ENCODE measurements around the gene DYSF. TPM values are rescaled to one million over a fixed set of nuclear protein-coding genes. Genes with fewer than 3 reads are reported as not detected.

DYSF gene
- total and polyA plus RNA-seq, 2 donors (not counting 3 experiments of a cell fraction or from before 2014, with no cell fraction given), result 50.9 to 152 TPM

- Histone ChIP-seq H3K9me1 (replicated peaks; ENCODE audit: control insufficient read depth, extremely low read depth, insufficient read depth, low read length) (no peaks in the 10 kb centered on the region), H3K27ac (ENCODE audit: insufficient read depth, low read depth, low read length) (no peak overlapping the region), H3K79me2 (ENCODE audit: control insufficient read depth, insufficient read depth, low read length) (no peaks in the 10 kb centered on the region), H3K9ac (replicated peaks; ENCODE audit: extremely low read depth, insufficient read depth, low read length) (no peak overlapping the region), H3K4me2 (ENCODE audit: insufficient read depth, low read length) (no peak overlapping the region), H3K27me3 (ENCODE audit: control insufficient read depth in 2 of 2, insufficient read depth in 2 of 2, low read length in 2 of 2) (no peaks in the 10 kb centered on the region), H4K20me1 (replicated peaks; ENCODE audit: control insufficient read depth, extremely low read depth, insufficient read depth, low read length) (no peaks in the 10 kb centered on the region), H3K36me3 (ENCODE audit: control insufficient read depth in 2 of 2, extremely low read depth in 1 of 2, insufficient read depth in 2 of 2, low read length in 2 of 2) (peaks cover 8 to 64% of the 10 kb centered on the region in 2 experiments), H3K9me3 (replicated peaks; ENCODE audit: control insufficient read depth, insufficient read depth, low read length) (no peaks in the 10 kb centered on the region), H3K4me3 (replicated peaks in 1 of 3; ENCODE audit: insufficient read depth in 1 of 3, low read depth in 1 of 3, low read length in 3 of 3) (no peak overlapping the region), H2AFZ (ENCODE audit: low read depth, low read length) (no peak overlapping the region), H3K4me1 (ENCODE audit: control insufficient read depth, extremely low read depth, insufficient read depth, low read length) (no peaks in the 10 kb centered on the region)
- no TSS peak for BruUV-seq (replicated peaks)
- DNase-seq (ENCODE audit: low read depth, low spot score) (no peak), FAIRE-seq (no peak)
- intact Hi-C loops (cut with micrococcal nuclease), result no loop called here
- TF ChIP-seq FOS (IDR thresholded peaks at IDR 0.05; ENCODE audit: borderline replicate concordance, insufficient read depth, low read length), result no peak
- TF ChIP-seq, protein P1, sequence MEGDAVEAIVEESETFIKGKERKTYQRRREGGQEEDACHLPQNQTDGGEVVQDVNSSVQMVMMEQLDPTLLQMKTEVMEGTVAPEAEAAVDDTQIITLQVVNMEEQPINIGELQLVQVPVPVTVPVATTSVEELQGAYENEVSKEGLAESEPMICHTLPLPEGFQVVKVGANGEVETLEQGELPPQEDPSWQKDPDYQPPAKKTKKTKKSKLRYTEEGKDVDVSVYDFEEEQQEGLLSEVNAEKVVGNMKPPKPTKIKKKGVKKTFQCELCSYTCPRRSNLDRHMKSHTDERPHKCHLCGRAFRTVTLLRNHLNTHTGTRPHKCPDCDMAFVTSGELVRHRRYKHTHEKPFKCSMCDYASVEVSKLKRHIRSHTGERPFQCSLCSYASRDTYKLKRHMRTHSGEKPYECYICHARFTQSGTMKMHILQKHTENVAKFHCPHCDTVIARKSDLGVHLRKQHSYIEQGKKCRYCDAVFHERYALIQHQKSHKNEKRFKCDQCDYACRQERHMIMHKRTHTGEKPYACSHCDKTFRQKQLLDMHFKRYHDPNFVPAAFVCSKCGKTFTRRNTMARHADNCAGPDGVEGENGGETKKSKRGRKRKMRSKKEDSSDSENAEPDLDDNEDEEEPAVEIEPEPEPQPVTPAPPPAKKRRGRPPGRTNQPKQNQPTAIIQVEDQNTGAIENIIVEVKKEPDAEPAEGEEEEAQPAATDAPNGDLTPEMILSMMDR (IDR thresholded peaks at IDR 0.05; ENCODE audit: extremely low read depth in 1 of 2, insufficient read depth in 1 of 2, low read depth in 1 of 2, low read length in 2 of 2), result no peak
- TF ChIP-seq EZH2 (IDR thresholded peaks at IDR 0.05; ENCODE audit: borderline replicate concordance, low read depth, low read length, severe bottlenecking), result no peak
- TF ChIP-seq POLR2A (IDR thresholded peaks at IDR 0.05; ENCODE audit: low read depth, low read length), result no peak
- no peak for TF ChIP-seq MYC (IDR thresholded peaks at IDR 0.05; ENCODE audit: low read depth, low read length)
- TF ChIP-seq JUN (IDR thresholded peaks at IDR 0.05; ENCODE audit: borderline replicate concordance, insufficient read depth, insufficient read length, low read depth), result no peak
- TF ChIP-seq GATA2 (IDR thresholded peaks at IDR 0.05; ENCODE audit: insufficient read depth, insufficient read length, low read depth, low read length), result no peak
- TF ChIP-seq POLR2AphosphoS5 (IDR thresholded peaks at IDR 0.05; ENCODE audit: insufficient read depth, low read depth, low read length), result no peak
- TF ChIP-seq, protein P2, sequence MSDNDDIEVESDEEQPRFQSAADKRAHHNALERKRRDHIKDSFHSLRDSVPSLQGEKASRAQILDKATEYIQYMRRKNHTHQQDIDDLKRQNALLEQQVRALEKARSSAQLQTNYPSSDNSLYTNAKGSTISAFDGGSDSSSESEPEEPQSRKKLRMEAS (IDR thresholded peaks at IDR 0.05; ENCODE audit: insufficient read depth, insufficient read length), result no peak
- POLR2A ChIA-PET, result no interaction called here
- dilution Hi-C loops (cut with MboI; ENCODE audit: extremely low pct_ligation_motif_present, low sequenced_read_pairs), result no loop called here
- CTCF ChIA-PET, result no interaction called here
Measured at GRCh38 chr2:71568103-71568502, 114.7 kb downstream of the DYSF start.

All from endothelial cell of umbilical vein (primary cell).